ENCODE results near the gene GAK.

The GAK gene

DNA sequence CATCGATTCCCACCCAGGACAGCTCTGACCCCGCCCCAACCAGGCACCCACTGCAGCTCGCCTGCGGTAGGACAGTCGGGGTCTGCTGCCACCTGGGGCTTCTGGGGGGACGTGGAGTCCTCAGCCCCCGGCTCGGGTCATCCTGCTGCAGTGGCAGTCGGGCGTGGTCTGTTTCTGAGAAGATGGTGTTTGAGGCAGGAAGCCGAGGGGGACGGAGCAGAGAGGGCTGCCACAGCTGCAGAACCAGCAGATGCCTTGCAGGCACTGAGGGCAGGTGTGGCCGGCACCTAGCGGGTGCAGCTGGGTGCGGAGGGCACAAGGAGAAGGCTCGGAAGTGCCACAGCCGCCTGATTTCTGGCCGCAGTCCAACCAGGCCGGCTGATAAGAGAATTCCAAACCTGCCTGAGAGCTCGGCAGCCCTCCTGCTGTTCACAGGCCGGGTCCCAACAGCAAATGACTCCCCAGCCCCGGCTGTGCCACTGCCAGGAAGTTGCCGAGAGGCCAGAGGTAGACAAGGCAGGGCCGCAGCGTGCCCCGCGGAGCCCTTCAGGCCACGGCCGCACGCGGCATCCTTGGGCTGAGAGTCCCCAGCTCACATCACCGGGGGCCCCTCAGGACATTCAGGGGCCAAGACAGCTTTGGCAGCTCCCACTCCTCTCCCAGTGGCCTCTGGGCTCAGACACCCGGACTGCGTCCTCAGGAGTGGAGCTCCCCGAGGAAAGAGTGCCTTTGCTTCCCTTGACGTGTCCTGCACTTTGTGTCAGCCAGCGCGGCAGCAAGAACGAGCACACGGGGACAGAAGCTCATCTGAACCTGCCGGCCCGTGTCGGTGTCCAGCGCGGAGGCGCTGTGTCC is 96.7 kb downstream of the GAK start:
- H3K27me3 ChIP-seq (ENCODE audit: low read length) = no peaks in the 10 kb centered on the region
- no peaks in the 10 kb centered on the region for H3K36me3 ChIP-seq (ENCODE audit: low read length)
- H3K9me3 ChIP-seq (ENCODE audit: insufficient read depth, low read length) = no peaks in the 10 kb centered on the region
- H3K27ac ChIP-seq (ENCODE audit: low read depth, low read length) = no peak overlapping the region
- H3K9ac ChIP-seq (ENCODE audit: low read length) = no peak overlapping the region
- H3K9me2 ChIP-seq (replicated peaks; ENCODE audit: insufficient read depth, low read length) = no peaks in the 10 kb centered on the region
- no peak overlapping the region for H2AFZ ChIP-seq (ENCODE audit: low read depth, low read length, severe bottlenecking)
- no peak overlapping the region for H3K4me2 ChIP-seq (ENCODE audit: low read depth, low read length, poor library complexity, severe bottlenecking)
- no peaks in the 10 kb centered on the region for H3K79me2 ChIP-seq (ENCODE audit: insufficient read depth, low read length)
- TF ChIP-seq, protein P1, sequence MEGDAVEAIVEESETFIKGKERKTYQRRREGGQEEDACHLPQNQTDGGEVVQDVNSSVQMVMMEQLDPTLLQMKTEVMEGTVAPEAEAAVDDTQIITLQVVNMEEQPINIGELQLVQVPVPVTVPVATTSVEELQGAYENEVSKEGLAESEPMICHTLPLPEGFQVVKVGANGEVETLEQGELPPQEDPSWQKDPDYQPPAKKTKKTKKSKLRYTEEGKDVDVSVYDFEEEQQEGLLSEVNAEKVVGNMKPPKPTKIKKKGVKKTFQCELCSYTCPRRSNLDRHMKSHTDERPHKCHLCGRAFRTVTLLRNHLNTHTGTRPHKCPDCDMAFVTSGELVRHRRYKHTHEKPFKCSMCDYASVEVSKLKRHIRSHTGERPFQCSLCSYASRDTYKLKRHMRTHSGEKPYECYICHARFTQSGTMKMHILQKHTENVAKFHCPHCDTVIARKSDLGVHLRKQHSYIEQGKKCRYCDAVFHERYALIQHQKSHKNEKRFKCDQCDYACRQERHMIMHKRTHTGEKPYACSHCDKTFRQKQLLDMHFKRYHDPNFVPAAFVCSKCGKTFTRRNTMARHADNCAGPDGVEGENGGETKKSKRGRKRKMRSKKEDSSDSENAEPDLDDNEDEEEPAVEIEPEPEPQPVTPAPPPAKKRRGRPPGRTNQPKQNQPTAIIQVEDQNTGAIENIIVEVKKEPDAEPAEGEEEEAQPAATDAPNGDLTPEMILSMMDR (IDR thresholded peaks at IDR 0.05; ENCODE audit: insufficient read depth, low read length, poor library complexity, severe bottlenecking) = no peak
- no peak for TF ChIP-seq EZH2phosphoT487 (conservative IDR thresholded peaks at IDR 0.05; ENCODE audit: low read length)
- H3K4me3 ChIP-seq (ENCODE audit: insufficient read depth, low read length, poor library complexity, severe bottlenecking) = no peak overlapping the region
- H4K20me1 ChIP-seq (ENCODE audit: low read depth, low read length) = no peaks in the 10 kb centered on the region
- H3F3A ChIP-seq (ENCODE audit: insufficient read depth) = peaks cover 7% of the 10 kb centered on the region; the same call in 1 of the 2 replicates

DNA sequence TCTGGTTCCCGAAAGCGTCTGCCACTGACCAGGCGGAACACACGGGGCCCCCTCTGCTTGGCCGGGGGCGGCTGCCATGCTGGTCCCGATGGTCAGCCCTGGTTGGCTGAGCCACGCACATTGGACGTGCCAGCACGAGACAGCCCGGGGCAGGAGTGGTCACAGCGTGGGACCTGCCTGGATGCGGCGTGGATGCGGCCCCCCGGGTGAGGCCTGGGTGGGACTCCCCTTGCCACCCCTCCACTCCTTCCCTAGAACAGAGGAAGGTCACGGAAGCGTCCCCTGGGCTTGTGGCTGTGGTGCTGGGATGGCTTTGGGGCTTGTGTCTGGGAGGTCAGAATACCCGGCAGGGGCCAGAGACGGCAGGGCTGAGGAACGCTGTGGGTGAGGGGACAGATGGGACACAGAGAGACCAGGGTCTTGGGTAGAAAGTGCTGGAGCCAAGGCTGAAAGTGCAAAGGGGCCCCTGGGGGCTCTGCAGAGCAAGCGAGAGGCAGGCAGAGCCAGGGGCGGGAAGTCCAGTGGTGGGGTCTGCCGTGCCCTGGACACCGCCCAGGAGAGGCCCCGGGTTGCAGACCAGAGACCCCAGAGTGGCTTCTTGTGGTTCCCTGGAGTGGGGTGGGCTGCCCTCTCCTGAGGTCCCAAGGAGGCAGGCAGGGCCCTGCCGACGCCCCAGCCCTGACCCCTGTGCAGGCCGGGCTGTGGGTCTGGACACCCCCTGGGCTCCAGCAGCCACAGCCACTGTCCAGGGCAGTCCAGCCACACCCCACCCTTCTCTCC is 97.6 kb downstream of the GAK start:
- H3K4me2 ChIP-seq (ENCODE audit: low read depth, low read length, poor library complexity, severe bottlenecking) = no peak overlapping the region

DNA sequence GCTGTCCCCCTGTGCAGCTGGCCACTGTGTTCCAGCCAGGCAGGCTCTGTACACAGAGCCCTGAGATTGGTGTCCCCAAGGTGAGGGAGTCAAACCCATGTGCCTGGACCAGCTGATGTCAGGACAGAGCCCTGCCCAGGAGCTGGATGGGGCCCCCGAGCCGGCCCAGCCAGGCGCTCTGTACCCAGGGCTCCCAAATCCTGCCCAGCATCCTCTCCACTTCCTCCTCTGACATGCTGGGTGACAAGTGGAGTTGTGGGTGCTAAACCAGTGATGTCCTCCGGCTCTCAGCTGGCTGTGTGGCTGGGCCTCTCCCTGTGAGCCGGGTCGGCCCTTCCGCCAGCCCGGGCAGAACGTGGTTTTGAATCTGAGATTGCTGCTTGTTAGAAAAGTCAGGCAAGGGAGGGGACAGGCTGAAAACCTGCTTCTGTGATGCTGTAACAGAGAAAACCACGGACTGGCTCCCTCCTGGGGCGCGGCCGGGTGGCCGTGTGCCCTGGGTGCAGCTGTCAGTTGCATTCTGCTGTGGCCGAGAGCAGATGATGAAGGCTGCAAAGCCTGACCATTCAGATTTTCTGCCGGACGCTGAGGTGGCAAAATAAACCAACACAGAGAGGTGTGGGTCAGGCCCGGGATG is 98.3 kb downstream of the GAK start:
- H3K9me2 ChIP-seq (replicated peaks; ENCODE audit: insufficient read depth, low read length) = no peaks in the 10 kb centered on the region
- no peak overlapping the region for H3K4me2 ChIP-seq (ENCODE audit: low read depth, low read length, poor library complexity, severe bottlenecking)
- H3K27ac ChIP-seq (ENCODE audit: low read depth, low read length) = no peak overlapping the region
- TF ChIP-seq EZH2phosphoT487 (conservative IDR thresholded peaks at IDR 0.05; ENCODE audit: low read length) = no peak
- TF ChIP-seq, protein P1 (IDR thresholded peaks at IDR 0.05; ENCODE audit: insufficient read depth, low read length, poor library complexity, severe bottlenecking) = no peak
- no peaks in the 10 kb centered on the region for H3K79me2 ChIP-seq (ENCODE audit: insufficient read depth, low read length)
- no peaks in the 10 kb centered on the region for H3K9me3 ChIP-seq (ENCODE audit: insufficient read depth, low read length)
- H2AFZ ChIP-seq (ENCODE audit: low read depth, low read length, severe bottlenecking) = no peak overlapping the region
- 0 out of 2 replicates have a peak, but pooled peaks cover 2% of the 10 kb centered on the region for H3F3A ChIP-seq (ENCODE audit: insufficient read depth)
- no peaks in the 10 kb centered on the region for H4K20me1 ChIP-seq (ENCODE audit: low read depth, low read length)
- no peak overlapping the region for H3K4me3 ChIP-seq (ENCODE audit: insufficient read depth, low read length, poor library complexity, severe bottlenecking)
- H3K9ac ChIP-seq (ENCODE audit: low read length) = no peak overlapping the region
- no peaks in the 10 kb centered on the region for H3K36me3 ChIP-seq (ENCODE audit: low read length)
- no peaks in the 10 kb centered on the region for H3K27me3 ChIP-seq (ENCODE audit: low read length)

More for the DNA sequence above, 97.6 kb downstream of the GAK start:
- Histone ChIP-seq H3K9me2 (replicated peaks; ENCODE audit: insufficient read depth, low read length) (no peaks in the 10 kb centered on the region), H3K27me3 (ENCODE audit: low read length) (no peaks in the 10 kb centered on the region), H3K79me2 (ENCODE audit: insufficient read depth, low read length) (no peaks in the 10 kb centered on the region), H3K9ac (ENCODE audit: low read length) (no peak overlapping the region), H4K20me1 (ENCODE audit: low read depth, low read length) (no peaks in the 10 kb centered on the region), H3K36me3 (ENCODE audit: low read length) (no peaks in the 10 kb centered on the region), H3K27ac (ENCODE audit: low read depth, low read length) (no peak overlapping the region), H3K9me3 (ENCODE audit: insufficient read depth, low read length) (no peaks in the 10 kb centered on the region), H2AFZ (ENCODE audit: low read depth, low read length, severe bottlenecking) (no peak overlapping the region), H3F3A (ENCODE audit: insufficient read depth) (0 out of 2 replicates have a peak, but pooled peaks cover 3% of the 10 kb centered on the region), H3K4me3 (ENCODE audit: insufficient read depth, low read length, poor library complexity, severe bottlenecking) (no peak overlapping the region)
- TF ChIP-seq EZH2phosphoT487 (conservative IDR thresholded peaks at IDR 0.05; ENCODE audit: low read length) = no peak
- TF ChIP-seq, protein P1 (IDR thresholded peaks at IDR 0.05; ENCODE audit: insufficient read depth, low read length, poor library complexity, severe bottlenecking) = no peak

All from SU-DHL-6 (cell line).